Rectal smooth muscle tissue (tissue), 1 donor: ENCODE data around the gene PIK3R5.

Experiments used
- H3K27ac ChIP-seq: one replicate; pipeline ENCODE4 v1.7.0; 2013; ENCODE audit warnings: low read depth, low read length, inconsistent platforms
- H3K27me3 ChIP-seq: one replicate; pipeline ENCODE4 v1.7.0; 2013; ENCODE audit warnings: low read length; ENCODE audit not compliant: control insufficient read depth, insufficient read depth
- H3K36me3 ChIP-seq: one replicate; pipeline ENCODE4 v1.7.0; 2013; ENCODE audit warnings: low read length; ENCODE audit not compliant: control insufficient read depth, insufficient read depth
- H3K4me1 ChIP-seq: one replicate; pipeline ENCODE4 v1.7.0; 2013; ENCODE audit warnings: low read length; ENCODE audit not compliant: control insufficient read depth, insufficient read depth
- H3K4me3 ChIP-seq: one replicate; pipeline ENCODE4 v1.7.0; 2013; ENCODE audit warnings: low read length
- H3K9ac ChIP-seq: one replicate; pipeline ENCODE4 v1.7.0; 2013; ENCODE audit warnings: low read length

PIK3R5 gene

GRCh38 chr17:8965394-8966168 is at the start of gene PIK3R5:
TSS of gene PIK3R5 (minus strand) at chr17:8965707. CDS start at chr17:8911494, 54,213 bp downstream.
- Histone ChIP-seq H3K4me1 (no peaks in the 10 kb centered on the region), H3K9ac (peak within 1 kb of the TSS; percentile 11), H3K36me3 (no peaks in the 10 kb centered on the region), H3K27ac (peak within 1 kb of the TSS; percentile 44), H3K4me3 (peak within 1 kb of the TSS; percentile 62), H3K27me3 (peaks cover 3% of the 10 kb centered on the region)

DNA sequence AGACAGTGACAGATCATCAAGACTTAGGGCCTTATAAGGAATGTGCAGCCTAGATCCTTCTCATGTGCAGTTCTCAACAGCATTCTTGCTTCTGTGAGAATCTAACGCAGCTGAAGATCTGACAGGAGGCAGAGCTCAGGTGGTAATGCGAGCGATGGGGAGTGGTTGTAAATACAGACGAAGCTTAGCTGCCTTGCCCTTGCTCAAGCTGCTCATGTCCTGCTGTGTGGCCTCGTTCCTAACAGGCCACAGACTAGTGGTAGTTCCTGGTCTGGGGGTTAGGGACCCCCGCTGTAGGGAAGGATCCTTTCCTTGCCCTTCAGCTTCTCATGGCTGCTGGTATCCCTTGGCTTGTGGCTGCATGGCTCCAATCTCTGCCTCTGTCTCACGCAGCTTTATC is 45.5 kb upstream of the PIK3R5 start:
- Histone ChIP-seq H3K4me1 (peaks cover 5% of the 10 kb centered on the region), H3K36me3 (no peaks in the 10 kb centered on the region), H3K27ac (no peak overlapping the region), H3K4me3 (no peak overlapping the region), H3K9ac (no peak overlapping the region), H3K27me3 (no peaks in the 10 kb centered on the region)

GRCh38 chr17:9009737-9010136 is 44.2 kb upstream of the PIK3R5 start:
- Histone ChIP-seq H3K4me1 (peaks cover 11% of the 10 kb centered on the region), H3K9ac (no peak overlapping the region), H3K27me3 (peaks cover under 1% of the 10 kb centered on the region), H3K27ac (no peak overlapping the region), H3K4me3 (no peak overlapping the region), H3K36me3 (no peaks in the 10 kb centered on the region)

- peaks cover 11% of the 10 kb centered on the region for H3K4me1 ChIP-seq
- no peak overlapping the region for H3K4me3 ChIP-seq
- no peaks in the 10 kb centered on the region for H3K36me3 ChIP-seq
- H3K27ac ChIP-seq, result no peak overlapping the region
- H3K27me3 ChIP-seq, result peaks cover 7% of the 10 kb centered on the region
- no peak overlapping the region for H3K9ac ChIP-seq
These were observed 43.6 kb upstream of the PIK3R5 start for GRCh38 chr17:9009096-9009495.

GRCh38 chr17:9007052-9007714 is 41.7 kb upstream of the PIK3R5 start:
- H3K4me3 ChIP-seq, result no peak overlapping the region
- peaks cover 14% of the 10 kb centered on the region for H3K4me1 ChIP-seq
- no peak overlapping the region for H3K9ac ChIP-seq
- no peaks in the 10 kb centered on the region for H3K36me3 ChIP-seq
- peak overlapping the region; percentile 56 for H3K27ac ChIP-seq
- H3K27me3 ChIP-seq, result peaks cover 13% of the 10 kb centered on the region

DNA sequence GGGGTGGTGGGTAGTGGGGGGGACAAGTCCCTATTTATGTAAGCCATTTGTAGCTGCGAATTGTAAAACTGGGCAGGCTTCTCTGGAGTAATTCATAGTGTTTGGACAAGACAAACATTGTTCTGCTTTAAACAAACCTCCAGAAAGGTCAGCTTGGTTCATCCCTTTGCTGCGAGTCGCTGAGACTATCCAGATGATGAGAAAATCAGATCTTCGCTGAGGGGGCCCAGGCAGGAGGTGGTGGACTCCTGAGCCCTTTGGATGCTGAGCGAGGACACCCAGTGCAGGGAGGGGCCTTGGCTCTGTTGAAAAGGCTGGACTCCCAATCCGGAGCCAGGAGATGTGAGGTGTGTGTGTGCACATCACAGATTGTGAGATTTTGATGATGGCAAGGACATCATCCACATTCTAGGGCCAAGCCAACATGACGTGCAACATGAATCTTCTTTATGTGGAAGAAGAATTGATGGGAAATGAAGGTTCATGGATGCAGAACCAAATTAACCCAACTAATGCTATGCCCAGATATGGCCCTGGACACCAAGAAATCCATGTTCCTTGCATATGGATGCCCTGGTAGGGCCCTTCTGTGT is 40.8 kb upstream of the PIK3R5 start:
- Histone ChIP-seq H3K27me3 (peaks cover 13% of the 10 kb centered on the region), H3K4me1 (peaks cover 14% of the 10 kb centered on the region), H3K4me3 (no peak overlapping the region), H3K9ac (no peak overlapping the region), H3K27ac (peak overlapping the region; percentile 72), H3K36me3 (no peaks in the 10 kb centered on the region)

- no peaks in the 10 kb centered on the region for H3K36me3 ChIP-seq
- no peak overlapping the region for H3K4me3 ChIP-seq
- no peak overlapping the region for H3K9ac ChIP-seq
- H3K27me3 ChIP-seq, result peaks cover 13% of the 10 kb centered on the region
- H3K27ac ChIP-seq, result no peak overlapping the region
- H3K4me1 ChIP-seq, result peaks cover 14% of the 10 kb centered on the region
These were observed 39.4 kb upstream of the PIK3R5 start for GRCh38 chr17:9004961-9005285.

DNA sequence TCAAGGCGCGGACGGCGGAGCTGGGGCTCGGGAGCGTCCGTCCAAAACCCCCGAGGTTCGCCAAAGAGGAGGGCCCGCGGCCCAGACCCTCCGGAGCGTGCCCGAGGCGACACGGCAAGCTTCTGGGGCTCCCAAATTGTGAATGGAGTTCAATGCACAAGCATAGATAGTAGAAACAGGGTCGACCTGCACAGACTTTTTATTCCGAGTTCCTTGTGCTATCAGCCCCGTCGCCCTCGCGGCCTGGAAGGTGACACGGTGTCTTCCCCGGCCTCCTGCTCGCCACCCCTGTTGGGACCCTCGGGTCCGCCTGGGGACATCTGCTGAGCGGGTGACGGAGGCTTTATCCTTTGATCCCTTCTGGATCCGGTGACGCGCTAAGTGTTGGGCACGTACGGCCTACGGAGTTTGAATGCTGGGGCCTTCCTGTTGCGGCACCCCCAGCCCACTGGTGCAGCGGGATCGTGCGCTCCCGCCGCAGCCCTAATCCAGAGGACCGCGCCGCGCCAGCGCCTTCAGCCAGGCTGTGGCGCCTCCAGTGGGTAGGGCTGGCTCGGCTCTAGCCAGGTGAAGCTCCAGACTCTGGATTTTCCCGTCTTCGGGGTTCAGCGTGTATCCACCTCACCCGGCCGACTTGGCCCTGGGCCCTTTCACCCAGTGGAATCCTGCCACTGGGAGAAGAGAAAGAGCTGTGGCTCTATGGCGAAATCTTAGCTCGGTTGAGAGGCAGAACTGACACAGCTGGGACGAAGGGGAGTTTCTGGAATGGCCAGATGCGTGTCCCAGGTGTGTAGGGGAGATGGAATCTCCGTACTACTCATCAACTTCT is 38.8 kb upstream of the PIK3R5 start:
- H3K36me3 ChIP-seq, result no peaks in the 10 kb centered on the region
- H3K4me1 ChIP-seq, result peaks cover 14% of the 10 kb centered on the region
- peak overlapping the region; percentile 36 for H3K4me3 ChIP-seq
- H3K27me3 ChIP-seq, result peaks cover 13% of the 10 kb centered on the region
- no peak overlapping the region for H3K9ac ChIP-seq
- H3K27ac ChIP-seq, result no peak overlapping the region

- Histone ChIP-seq H3K27ac (no peak overlapping the region), H3K36me3 (no peaks in the 10 kb centered on the region), H3K4me3 (peak overlapping the region; percentile 55), H3K9ac (no peak overlapping the region), H3K27me3 (peaks cover 13% of the 10 kb centered on the region), H3K4me1 (peaks cover 14% of the 10 kb centered on the region)
These were observed 38.0 kb upstream of the PIK3R5 start for GRCh38 chr17:9003355-9004131.

DNA sequence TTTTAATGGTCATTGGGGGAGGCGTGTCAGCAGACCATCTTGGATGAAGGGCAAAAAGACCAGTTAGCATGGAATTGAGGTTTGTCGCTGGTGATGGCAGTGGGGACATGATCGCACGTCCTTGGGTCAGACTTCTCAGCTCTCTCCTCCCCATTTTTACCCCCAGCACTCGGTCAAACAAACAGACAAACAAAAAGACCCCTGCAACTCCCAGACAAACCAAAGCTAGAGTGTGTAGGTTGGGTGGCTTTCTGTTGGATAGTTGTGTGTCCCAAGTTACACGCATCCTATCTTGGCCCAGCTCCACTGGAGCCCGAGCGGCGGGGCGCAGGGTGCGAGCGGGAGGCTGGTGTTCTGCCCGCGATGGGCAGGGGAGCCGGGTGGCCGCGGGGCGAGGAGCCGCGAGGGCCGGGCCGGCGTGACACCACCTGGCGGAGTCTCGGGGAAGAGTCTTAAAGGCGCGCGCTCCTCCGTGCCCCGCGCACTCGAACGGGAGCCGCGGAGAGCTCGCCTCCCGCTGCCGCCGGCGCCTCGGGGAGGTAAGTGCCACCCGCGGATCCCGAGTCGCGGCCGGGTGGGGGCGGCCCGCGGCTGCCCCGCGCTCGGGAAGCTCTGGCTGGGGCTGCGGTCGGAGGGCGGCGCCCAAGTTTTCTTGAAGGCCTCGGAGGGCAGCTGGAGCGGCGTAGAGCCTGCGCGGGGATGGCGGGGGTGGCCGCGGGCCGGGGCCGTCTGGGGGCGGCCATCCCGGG is 37.3 kb upstream of the PIK3R5 start:
- Histone ChIP-seq H3K4me3 (peak overlapping the region; percentile 55), H3K9ac (no peak overlapping the region), H3K36me3 (no peaks in the 10 kb centered on the region), H3K27ac (no peak overlapping the region), H3K4me1 (peaks cover 14% of the 10 kb centered on the region), H3K27me3 (peaks cover 13% of the 10 kb centered on the region)

- Histone ChIP-seq H3K9ac (no peak overlapping the region), H3K27ac (no peak overlapping the region), H3K4me1 (peaks cover 14% of the 10 kb centered on the region), H3K27me3 (peaks cover 13% of the 10 kb centered on the region), H3K36me3 (no peaks in the 10 kb centered on the region), H3K4me3 (peak overlapping the region; percentile 55)
These were observed 36.7 kb upstream of the PIK3R5 start for GRCh38 chr17:9002227-9002605.
